ENCODE measurements around the gene OLFML2A.

Gene OLFML2A

GRCh38 chr9:124761196-124761595, 15.7 kb upstream of the OLFML2A start:
- Histone ChIP-seq H3K27ac (ENCODE audit: low read depth, low read length) (no peak overlapping the region), H3K79me2 (ENCODE audit: insufficient read depth, low read length) (peaks cover 34% of the 10 kb centered on the region), H4K20me1 (ENCODE audit: low read depth, low read length) (peaks cover 69% of the 10 kb centered on the region), H2AFZ (ENCODE audit: low read depth, low read length, severe bottlenecking) (no peak overlapping the region), H3K27me3 (ENCODE audit: low read length) (no peaks in the 10 kb centered on the region), H3K9ac (ENCODE audit: low read length) (no peak overlapping the region), H3F3A (ENCODE audit: insufficient read depth) (no peaks in the 10 kb centered on the region; the same call in 1 of the 2 replicates), H3K4me2 (ENCODE audit: low read depth, low read length, poor library complexity, severe bottlenecking) (no peak overlapping the region), H3K9me2 (replicated peaks; ENCODE audit: insufficient read depth, low read length) (no peaks in the 10 kb centered on the region), H3K4me3 (ENCODE audit: insufficient read depth, low read length, poor library complexity, severe bottlenecking) (no peak overlapping the region), H3K9me3 (ENCODE audit: insufficient read depth, low read length) (no peaks in the 10 kb centered on the region), H3K36me3 (ENCODE audit: low read length) (no peaks in the 10 kb centered on the region)
- TF ChIP-seq EZH2phosphoT487 (conservative IDR thresholded peaks at IDR 0.05; ENCODE audit: low read length) (no peak), CTCF (IDR thresholded peaks at IDR 0.05; ENCODE audit: insufficient read depth, low read length, poor library complexity, severe bottlenecking) (no peak)

- H3K36me3 ChIP-seq (ENCODE audit: low read length): no peaks in the 10 kb centered on the region
- H3K9ac ChIP-seq (ENCODE audit: low read length): no peak overlapping the region
- TF ChIP-seq CTCF (IDR thresholded peaks at IDR 0.05; ENCODE audit: insufficient read depth, low read length, poor library complexity, severe bottlenecking) (no peak), EZH2phosphoT487 (conservative IDR thresholded peaks at IDR 0.05; ENCODE audit: low read length) (no peak)
- no peak overlapping the region for H3K4me3 ChIP-seq (ENCODE audit: insufficient read depth, low read length, poor library complexity, severe bottlenecking)
- no peak overlapping the region for H3K4me2 ChIP-seq (ENCODE audit: low read depth, low read length, poor library complexity, severe bottlenecking)
- no peaks in the 10 kb centered on the region for H3K9me3 ChIP-seq (ENCODE audit: insufficient read depth, low read length)
- peaks cover 39% of the 10 kb centered on the region for H3K79me2 ChIP-seq (ENCODE audit: insufficient read depth, low read length)
- no peak overlapping the region for H3K27ac ChIP-seq (ENCODE audit: low read depth, low read length)
- no peaks in the 10 kb centered on the region; the same call in 1 of the 2 replicates for H3F3A ChIP-seq (ENCODE audit: insufficient read depth)
- no peak overlapping the region for H2AFZ ChIP-seq (ENCODE audit: low read depth, low read length, severe bottlenecking)
- peaks cover 68% of the 10 kb centered on the region for H4K20me1 ChIP-seq (ENCODE audit: low read depth, low read length)
- no peaks in the 10 kb centered on the region for H3K27me3 ChIP-seq (ENCODE audit: low read length)
- no peaks in the 10 kb centered on the region for H3K9me2 ChIP-seq (replicated peaks; ENCODE audit: insufficient read depth, low read length)
Measured at GRCh38 chr9:124761710-124762109, 15.2 kb upstream of the OLFML2A start.

GRCh38 chr9:124762633-124763032, 14.3 kb upstream of the OLFML2A start:
- no peaks in the 10 kb centered on the region for H3K9me2 ChIP-seq (replicated peaks; ENCODE audit: insufficient read depth, low read length)
- H3K4me2 ChIP-seq (ENCODE audit: low read depth, low read length, poor library complexity, severe bottlenecking): no peak overlapping the region
- H3K79me2 ChIP-seq (ENCODE audit: insufficient read depth, low read length): peaks cover 45% of the 10 kb centered on the region

More at GRCh38 chr9:124762633-124763032, 14.3 kb upstream of the OLFML2A start:
- Histone ChIP-seq H2AFZ (ENCODE audit: low read depth, low read length, severe bottlenecking) (no peak overlapping the region), H3F3A (ENCODE audit: insufficient read depth) (no peaks in the 10 kb centered on the region; the same call in 1 of the 2 replicates), H3K27ac (ENCODE audit: low read depth, low read length) (no peak overlapping the region), H3K9me3 (ENCODE audit: insufficient read depth, low read length) (no peaks in the 10 kb centered on the region), H3K4me3 (ENCODE audit: insufficient read depth, low read length, poor library complexity, severe bottlenecking) (no peak overlapping the region), H4K20me1 (ENCODE audit: low read depth, low read length) (peaks cover 70% of the 10 kb centered on the region), H3K36me3 (ENCODE audit: low read length) (no peaks in the 10 kb centered on the region), H3K27me3 (ENCODE audit: low read length) (no peaks in the 10 kb centered on the region), H3K9ac (ENCODE audit: low read length) (no peak overlapping the region)
- TF ChIP-seq EZH2phosphoT487 (conservative IDR thresholded peaks at IDR 0.05; ENCODE audit: low read length) (no peak), CTCF (IDR thresholded peaks at IDR 0.05; ENCODE audit: insufficient read depth, low read length, poor library complexity, severe bottlenecking) (no peak)
